CD4-positive, alpha-beta T cell treated with Interleukin-4 for 1 hour (primary cell): ENCODE measurements around the gene ZNF236.
"Not testable (repeated sequence)": the region's sequence is repeated elsewhere in the genome, so short reads cannot be mapped to it uniquely, and the experiment has no call there.

Experiments
- DNase-seq, 2 donors: peaks; one replicate each; pipeline ENCODE4 v3.0.0-alpha.2; 2020 to 2022

The ZNF236 gene

GRCh38 chr18:76977684-76978232 lies 155.4 kb downstream of the ZNF236 start:
- no peak for DNase-seq

- no peak for DNase-seq
These were observed 156.3 kb downstream of the ZNF236 start for GRCh38 chr18:76978616-76979015.

- DNase-seq, result no peak
These were observed 156.9 kb downstream of the ZNF236 start for GRCh38 chr18:76979111-76979751.

- peak in 1 of 2 donors; percentile 7 for DNase-seq
These were observed 157.5 kb downstream of the ZNF236 start for GRCh38 chr18:76979906-76980305.

GRCh38 chr18:76980663-76981395 lies 158.5 kb downstream of the ZNF236 start:
- DNase-seq, result peak in 1 of 2 donors; percentile 30

- peak in 1 of 2 donors; percentile 17 for DNase-seq
These were observed 159.1 kb downstream of the ZNF236 start for GRCh38 chr18:76981396-76981968.

- peak in 1 of 2 donors; percentile 9 for DNase-seq
These were observed 159.7 kb downstream of the ZNF236 start for GRCh38 chr18:76982038-76982437.

- DNase-seq, result peak; percentile 83 to 86
These were observed 160.7 kb downstream of the ZNF236 start for GRCh38 chr18:76982841-76983583.

- DNase-seq, result no peak
These were observed 161.3 kb downstream of the ZNF236 start for GRCh38 chr18:76983613-76984051.

GRCh38 chr18:76984193-76985155 lies 162.1 kb downstream of the ZNF236 start:
- peak in 1 of 2 donors; percentile 6 for DNase-seq

- peak in 1 of 2 donors; percentile 6 for DNase-seq
These were observed 163.0 kb downstream of the ZNF236 start for GRCh38 chr18:76985156-76985950.

- no peak for DNase-seq
These were observed 163.5 kb downstream of the ZNF236 start for GRCh38 chr18:76985951-76986236.

- no peak for DNase-seq
These were observed 164.0 kb downstream of the ZNF236 start for GRCh38 chr18:76986406-76986805.

- DNase-seq, result no peak
These were observed 165.9 kb downstream of the ZNF236 start for GRCh38 chr18:76988031-76988826.

GRCh38 chr18:76988827-76989646 lies 166.7 kb downstream of the ZNF236 start:
- DNase-seq, result no peak

GRCh38 chr18:76989647-76990190 lies 167.4 kb downstream of the ZNF236 start:
- no peak for DNase-seq

- not testable (repeated sequence) for DNase-seq
These were observed 168.1 kb downstream of the ZNF236 start for GRCh38 chr18:76990343-76991020.

- DNase-seq, result no peak
These were observed 168.8 kb downstream of the ZNF236 start for GRCh38 chr18:76991021-76991688.
